ENCODE data around the gene NCCRP1.

Gene NCCRP1

GRCh38 chr19:39180749-39181148 is 16.0 kb upstream of the NCCRP1 start:
- DNase-seq (ENCODE audit: low read depth in 2 of 2), result no peak

- no peak for DNase-seq (ENCODE audit: low read depth in 2 of 2)
Measured at GRCh38 chr19:39181500-39182173, 15.1 kb upstream of the NCCRP1 start.

DNA sequence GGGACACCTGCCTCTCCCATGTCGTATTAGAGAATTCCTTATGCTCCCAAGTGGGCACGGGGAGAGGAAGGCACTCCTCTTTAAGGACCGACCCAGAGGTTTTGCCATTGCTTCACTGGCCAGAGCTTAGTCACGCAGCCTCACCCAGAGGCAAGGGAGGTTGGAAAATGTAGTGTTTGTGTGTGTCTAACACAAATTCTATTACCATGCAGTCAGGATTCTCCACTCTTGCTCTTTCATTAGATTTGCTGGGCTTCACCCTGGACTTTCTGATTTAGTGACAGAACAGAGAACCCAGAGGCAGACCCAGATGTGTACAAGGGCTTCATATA is 14.6 kb upstream of the NCCRP1 start:
- no peak for DNase-seq (ENCODE audit: low read depth in 2 of 2)

- no peak for DNase-seq (ENCODE audit: low read depth in 2 of 2)
Measured at GRCh38 chr19:39183104-39183503, 13.7 kb upstream of the NCCRP1 start.

GRCh38 chr19:39186391-39186790 is 10.4 kb upstream of the NCCRP1 start:
- no peak for DNase-seq (ENCODE audit: low read depth in 2 of 2)

GRCh38 chr19:39187552-39187943 is 9.2 kb upstream of the NCCRP1 start:
- DNase-seq (ENCODE audit: low read depth in 2 of 2), result no peak

DNA sequence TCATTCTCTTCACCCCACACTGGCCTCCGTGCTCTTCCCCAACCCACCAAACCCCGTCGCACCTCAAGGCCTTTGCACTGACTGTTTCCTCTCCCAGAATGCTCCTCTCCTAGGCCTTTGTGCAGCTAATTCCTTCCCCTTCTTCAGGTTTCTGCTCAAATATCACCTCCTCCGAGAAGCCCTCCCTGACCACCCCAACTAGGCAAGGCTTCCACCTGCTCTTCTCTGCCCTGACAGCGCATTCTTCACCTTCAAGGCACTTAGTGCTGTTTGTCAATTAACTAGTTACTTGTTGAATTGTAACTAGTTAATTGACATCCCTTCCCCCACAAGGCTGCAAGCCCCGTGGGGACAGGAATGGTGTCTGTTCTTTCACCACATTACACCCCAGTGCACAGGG is 7.8 kb upstream of the NCCRP1 start:
- DNase-seq (ENCODE audit: low read depth in 2 of 2), result no peak

DNA sequence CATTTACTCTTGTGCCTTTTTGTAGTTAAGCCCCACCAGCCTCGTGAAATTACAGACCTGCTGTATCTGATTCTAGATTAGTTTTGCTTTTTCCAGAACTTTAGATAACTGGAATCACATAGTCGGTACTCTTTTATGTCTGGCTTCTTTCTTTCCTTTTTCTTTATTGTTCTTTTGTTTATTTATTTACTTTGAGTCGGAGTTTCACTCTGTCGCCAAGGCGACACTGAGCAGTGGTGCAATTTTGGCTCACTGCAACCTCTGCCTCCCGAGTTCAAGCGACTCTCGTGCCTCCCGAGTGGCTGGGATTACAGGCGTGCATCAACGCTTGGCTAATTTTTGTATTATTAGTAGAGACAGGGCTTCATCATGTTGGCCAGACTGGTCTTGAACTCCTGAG is 6.0 kb upstream of the NCCRP1 start:
- no peak for DNase-seq (ENCODE audit: low read depth in 2 of 2)

DNA sequence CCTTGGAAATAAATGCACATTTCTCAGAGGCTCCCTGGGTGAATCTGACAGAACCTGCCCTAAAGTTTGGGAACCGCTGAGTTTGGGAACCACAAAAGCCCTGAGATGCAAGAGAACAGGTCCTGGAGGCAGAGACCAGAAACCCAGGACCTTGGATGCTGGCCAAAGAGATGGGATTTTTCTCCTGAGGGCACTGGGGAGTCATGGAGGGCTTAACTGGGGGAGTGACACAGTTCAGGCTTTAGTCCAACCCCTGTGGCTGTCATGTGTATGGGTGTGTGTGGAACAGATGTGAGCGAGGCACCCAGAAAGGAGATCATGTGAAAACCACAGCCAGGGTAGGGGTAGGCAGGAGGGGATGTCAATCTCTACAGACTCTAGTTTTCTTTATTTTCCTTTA is 3.9 kb upstream of the NCCRP1 start:
- no peak for DNase-seq (ENCODE audit: low read depth in 2 of 2)

DNA sequence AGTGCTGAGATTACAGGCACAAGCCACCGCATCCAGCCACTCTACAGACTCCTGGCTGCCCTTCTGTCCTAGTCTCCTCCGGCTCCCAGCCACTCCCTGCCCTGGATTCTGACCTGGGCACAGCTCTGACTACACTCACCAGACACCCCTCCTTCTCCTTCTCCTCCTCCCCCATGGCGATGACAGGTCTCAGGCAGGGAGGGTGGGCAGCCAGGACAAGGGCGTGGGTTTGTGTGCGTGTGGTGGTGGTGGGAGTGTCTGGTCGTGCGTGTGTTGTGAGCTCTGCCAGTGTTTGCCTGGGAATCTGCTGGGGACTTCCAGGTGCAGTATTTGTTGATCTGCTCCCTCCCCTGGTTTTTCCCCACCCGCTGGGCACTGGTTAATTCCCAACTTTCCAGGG is 3.0 kb upstream of the NCCRP1 start:
- no peak for DNase-seq (ENCODE audit: low read depth in 2 of 2)

- no peak for DNase-seq (ENCODE audit: low read depth in 2 of 2)
Measured at GRCh38 chr19:39194832-39195542, 1.8 kb upstream of the NCCRP1 start.

GRCh38 chr19:39195755-39196154 is 1.0 kb upstream of the NCCRP1 start:
- no peak for DNase-seq (ENCODE audit: low read depth in 2 of 2)

DNA sequence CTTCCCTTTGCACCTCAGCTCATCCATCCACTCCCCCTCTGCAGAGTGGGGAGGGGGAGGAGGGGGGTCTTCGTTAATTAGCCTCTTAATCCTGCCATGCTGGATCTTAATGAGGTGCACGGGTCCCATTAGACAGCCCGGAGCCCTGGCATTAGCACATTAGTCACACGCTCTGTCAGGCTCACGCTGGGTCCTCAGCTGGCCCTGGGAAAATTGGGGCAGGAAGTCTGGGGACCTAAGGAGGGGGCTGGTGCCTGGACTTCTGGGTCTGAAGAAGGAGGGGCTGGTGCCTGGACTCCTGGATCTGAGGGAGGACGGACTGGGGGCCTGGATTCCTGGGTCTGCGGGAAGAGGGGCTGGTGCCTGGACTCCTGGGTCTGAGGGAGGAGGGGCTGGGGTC is 444 bp upstream of the NCCRP1 start:
- no peak for DNase-seq (ENCODE audit: low read depth in 2 of 2)

- DNase-seq (ENCODE audit: low read depth in 2 of 2), result no peak
Measured at GRCh38 chr19:39197808-39198207, 1.0 kb downstream of the NCCRP1 start.

DNA sequence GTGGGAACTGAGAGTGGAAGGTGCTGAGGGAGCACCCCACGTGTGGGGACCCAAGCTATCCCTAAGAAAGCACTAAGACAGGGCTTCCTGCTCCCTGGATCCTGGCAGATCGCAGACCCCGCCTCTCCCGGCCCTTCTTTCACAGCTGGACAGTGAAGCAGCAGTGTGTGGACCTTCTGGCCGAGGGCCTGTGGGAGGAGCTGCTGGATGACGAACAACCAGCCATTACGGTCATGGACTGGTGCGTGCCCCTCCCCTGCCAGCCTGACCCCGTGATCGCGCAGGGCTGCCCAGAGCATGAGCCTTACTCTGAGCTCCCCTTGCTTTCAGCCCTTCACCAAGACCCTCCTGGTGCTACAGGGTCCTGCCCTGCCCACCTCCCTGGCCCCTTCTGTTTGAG is 2.3 kb downstream of the NCCRP1 start:
- no peak for DNase-seq (ENCODE audit: low read depth in 2 of 2)

- DNase-seq (ENCODE audit: low read depth in 2 of 2), result no peak
Measured at GRCh38 chr19:39200066-39200802, 3.5 kb downstream of the NCCRP1 start.

GRCh38 chr19:39200803-39201115 is 4.0 kb downstream of the NCCRP1 start:
- no peak for DNase-seq (ENCODE audit: low read depth in 2 of 2)

DNA sequence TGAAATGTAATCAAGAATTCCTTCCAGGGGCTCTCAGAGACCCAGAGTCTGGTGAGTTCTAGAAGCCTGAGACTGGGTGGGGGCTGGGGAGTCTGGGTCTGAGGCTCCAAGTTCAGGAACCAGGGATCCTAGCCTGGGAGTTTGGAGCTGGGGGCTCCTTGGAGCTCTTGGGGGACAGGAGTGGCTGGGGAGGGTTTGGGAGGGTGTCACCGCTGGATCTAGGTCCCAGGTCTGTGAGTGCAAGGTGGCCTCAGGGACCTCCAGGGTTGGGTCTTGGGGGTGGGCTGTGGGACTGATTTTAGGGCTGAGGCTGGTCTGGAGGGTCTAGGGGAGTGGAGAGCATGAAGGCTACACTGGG is 6.2 kb downstream of the NCCRP1 start:
- no peak for DNase-seq (ENCODE audit: low read depth in 2 of 2)

- no peak for DNase-seq (ENCODE audit: low read depth in 2 of 2)
Measured at GRCh38 chr19:39203372-39204341, 6.9 kb downstream of the NCCRP1 start, which contains the start of gene SYCN. TSS of gene SYCN (minus strand) at chr19:39204263. CDS start at chr19:39204254, 9 bp downstream.

- no peak for DNase-seq (ENCODE audit: low read depth in 2 of 2)
Measured at GRCh38 chr19:39205449-39205764, 8.6 kb downstream of the NCCRP1 start.

- DNase-seq (ENCODE audit: low read depth in 2 of 2), result no peak
Measured at GRCh38 chr19:39206122-39206521, 9.4 kb downstream of the NCCRP1 start.

- DNase-seq (ENCODE audit: low read depth in 2 of 2), result no peak
Measured at GRCh38 chr19:39207293-39207836, 10.6 kb downstream of the NCCRP1 start.

Data from stimulated activated CD4-positive, alpha-beta T cell treated with anti-CD3 and anti-CD28 coated beads, Interleukin-15, amount 100 ng/mL, for 48 hours (primary cell).